SJSA1 (cell line): ENCODE measurements around the gene MMGT1. TPM values are rescaled to one million over a fixed set of nuclear protein-coding genes. Genes with fewer than 3 reads are reported as not detected.
"Not testable (repeated sequence)": the region's sequence is repeated elsewhere in the genome, so short reads cannot be mapped to it uniquely, and the experiment has no call there.

Experiments
- DNase-seq, 2 experiments: peaks; one replicate each; pipeline ENCODE4 v3.0.0-alpha.2; 2015 to 2020; ENCODE audit warnings: low spot score in 2 of 2, low read depth in 1 of 2
- H3K27ac ChIP-seq: fragments of 250-450 bp; sonication (Bioruptor Pico); 2 replicates; pipeline ENCODE4 v1.5.1; 2020; ENCODE audit warnings: mild to moderate bottlenecking, moderate library complexity
- H3K27me3 ChIP-seq: fragments of 250-450 bp; sonication (Bioruptor Pico); replicated peaks from 2 replicates; pipeline ENCODE4 v1.5.1; 2020; ENCODE audit warnings: mild to moderate bottlenecking, moderate library complexity
- H3K36me3 ChIP-seq: fragments of 250-450 bp; sonication (Bioruptor Pico); 2 replicates; pipeline ENCODE4 v1.5.1; 2020; ENCODE audit warnings: mild to moderate bottlenecking
- H3K4me1 ChIP-seq: fragments of 250-450 bp; sonication (Bioruptor Pico); replicated peaks from 2 replicates; pipeline ENCODE4 v1.6.1; 2021; ENCODE audit warnings: mild to moderate bottlenecking
- H3K4me3 ChIP-seq: fragments of 250-450 bp; sonication (Bioruptor Pico); 2 replicates; pipeline ENCODE4 v1.5.1; 2020; ENCODE audit warnings: mild to moderate bottlenecking
- H3K9me3 ChIP-seq: fragments of 250-450 bp; sonication (Bioruptor Pico); replicated peaks from 2 replicates; pipeline ENCODE4 v1.5.1; 2020; ENCODE audit warnings: mild to moderate bottlenecking
- total RNA-seq: library from RNA; depleted of rRNA; stranded (reverse); fragments of >200 nt; shearing (Covaris generic); gene quantifications from 2 replicates; pipeline ENCODE4 v1.2.3, GENCODE V29; 2014

Gene MMGT1
- total RNA-seq, 1 experiment from 2014 or later: 39.4 TPM

- peaks cover 11% of the 10 kb centered on the region for H3K4me1 ChIP-seq
- H3K27ac ChIP-seq: 0 out of 2 replicates have a peak overlapping the region, but pooled peaks have one; percentile 21
- H3K27me3 ChIP-seq: no peaks in the 10 kb centered on the region
- peaks cover 2% of the 10 kb centered on the region; the same call in 1 of the 2 replicates for H3K36me3 ChIP-seq
- DNase-seq: peak in 1 of 2 experiments; percentile 23
- H3K9me3 ChIP-seq: no peaks in the 10 kb centered on the region
- no peak overlapping the region for H3K4me3 ChIP-seq
Measured at GRCh38 chrX:135977611-135978010, 3.8 kb upstream of the MMGT1 start.

GRCh38 chrX:135975421-135975820 is 1.6 kb upstream of the MMGT1 start:
- Histone ChIP-seq H3K9me3 (no peaks in the 10 kb centered on the region), H3K27ac (no peak overlapping the region), H3K4me3 (no peak overlapping the region), H3K27me3 (no peaks in the 10 kb centered on the region), H3K36me3 (peaks cover 2% of the 10 kb centered on the region; the same call in 1 of the 2 replicates), H3K4me1 (peaks cover 14% of the 10 kb centered on the region)
- no peak for DNase-seq

DNA sequence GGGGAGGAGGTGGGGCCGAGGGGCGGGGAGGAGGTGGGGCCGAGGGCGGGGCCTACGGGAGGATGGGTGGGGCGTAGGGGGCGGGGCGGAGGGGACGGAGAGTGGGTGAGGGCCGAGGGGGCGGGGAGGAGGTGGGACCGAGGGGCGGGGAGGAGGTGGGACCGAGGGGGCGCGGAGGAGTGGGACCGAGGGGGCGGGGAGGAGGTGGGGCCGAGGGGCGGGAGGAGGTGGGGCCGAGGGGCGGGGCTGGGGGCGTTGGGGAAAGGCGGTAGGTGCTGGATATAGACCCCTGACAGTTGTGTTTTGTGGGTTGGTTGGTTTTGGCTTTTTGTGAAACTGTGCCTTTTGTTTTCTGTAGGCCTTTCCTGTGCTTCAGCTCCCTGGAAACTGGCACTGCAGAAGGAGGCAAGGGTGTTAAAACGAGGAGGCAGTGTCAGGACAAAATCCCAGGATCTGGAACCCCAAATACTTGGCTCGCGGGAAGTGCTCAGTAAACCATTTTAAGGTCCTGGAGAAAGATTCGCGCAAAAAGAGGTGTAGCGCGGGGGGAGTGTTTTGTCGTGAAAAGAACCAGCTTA is 580 bp upstream of the MMGT1 start:
- Histone ChIP-seq H3K27me3 (no peaks in the 10 kb centered on the region), H3K4me3 (0 out of 2 replicates have a peak overlapping the region, but pooled peaks have one; percentile 12), H3K27ac (no peak overlapping the region), H3K36me3 (peaks cover 2% of the 10 kb centered on the region; the same call in 1 of the 2 replicates), H3K9me3 (no peaks in the 10 kb centered on the region), H3K4me1 (peaks cover 14% of the 10 kb centered on the region)
- peak; percentile 9 to 67 for DNase-seq

DNA sequence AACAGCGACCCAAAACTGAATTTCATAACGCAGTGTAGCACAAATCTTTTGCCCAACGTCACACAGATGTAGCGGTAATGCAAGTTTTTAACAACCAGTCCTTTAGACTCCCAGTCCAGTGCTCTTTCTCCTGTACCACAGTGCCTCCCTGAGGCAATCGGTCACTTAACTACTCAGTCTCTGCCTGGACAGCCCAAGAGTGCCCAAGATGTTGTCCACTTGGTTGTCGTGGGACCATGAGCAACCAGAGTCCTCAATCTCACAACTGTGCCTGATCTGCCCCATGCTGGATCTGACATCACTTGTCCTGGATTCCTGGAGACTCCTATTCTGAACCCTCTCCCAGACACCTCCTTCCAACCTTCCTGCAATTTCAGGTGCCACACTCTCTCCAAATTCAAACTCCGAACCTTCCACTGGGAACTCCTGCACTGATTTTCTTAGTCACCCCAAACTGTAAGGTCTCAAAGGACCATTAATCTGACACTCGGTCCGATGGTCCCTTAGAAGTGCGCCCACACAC is 702 bp downstream of the MMGT1 start:
- Histone ChIP-seq H3K27ac (peak overlapping the region; percentile 96), H3K36me3 (peaks cover 2% of the 10 kb centered on the region; the same call in 1 of the 2 replicates), H3K4me3 (peak overlapping the region; percentile 77), H3K4me1 (peaks cover 13% of the 10 kb centered on the region), H3K9me3 (no peaks in the 10 kb centered on the region), H3K27me3 (no peaks in the 10 kb centered on the region)
- peak in 1 of 2 experiments; percentile 4 for DNase-seq

- Histone ChIP-seq H3K27ac (no peak overlapping the region), H3K4me1 (no peaks in the 10 kb centered on the region), H3K4me3 (no peak overlapping the region), H3K36me3 (no peaks in the 10 kb centered on the region), H3K9me3 (no peaks in the 10 kb centered on the region), H3K27me3 (no peaks in the 10 kb centered on the region)
- no peak for DNase-seq
Measured at GRCh38 chrX:135951291-135951690, 22.5 kb downstream of the MMGT1 start.

DNA sequence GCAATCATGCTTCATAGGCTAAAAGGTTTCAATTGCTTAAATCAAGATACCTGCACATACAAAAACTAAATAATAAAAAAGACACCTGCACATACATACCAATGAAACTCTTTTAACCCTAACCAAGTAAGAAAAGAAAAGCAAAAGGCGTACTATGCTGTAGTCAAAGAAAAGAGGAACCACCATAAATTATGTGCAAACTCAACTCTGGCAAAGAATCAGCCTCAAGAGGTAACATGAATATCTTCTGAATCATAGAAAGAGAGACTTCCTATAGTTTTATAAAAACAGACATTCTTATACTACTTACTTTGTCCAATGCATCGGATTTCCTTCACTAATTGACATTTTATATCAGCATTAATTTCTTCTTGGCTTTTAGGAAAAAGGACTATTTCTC is 29.3 kb downstream of the MMGT1 start:
- DNase-seq: no peak

DNA sequence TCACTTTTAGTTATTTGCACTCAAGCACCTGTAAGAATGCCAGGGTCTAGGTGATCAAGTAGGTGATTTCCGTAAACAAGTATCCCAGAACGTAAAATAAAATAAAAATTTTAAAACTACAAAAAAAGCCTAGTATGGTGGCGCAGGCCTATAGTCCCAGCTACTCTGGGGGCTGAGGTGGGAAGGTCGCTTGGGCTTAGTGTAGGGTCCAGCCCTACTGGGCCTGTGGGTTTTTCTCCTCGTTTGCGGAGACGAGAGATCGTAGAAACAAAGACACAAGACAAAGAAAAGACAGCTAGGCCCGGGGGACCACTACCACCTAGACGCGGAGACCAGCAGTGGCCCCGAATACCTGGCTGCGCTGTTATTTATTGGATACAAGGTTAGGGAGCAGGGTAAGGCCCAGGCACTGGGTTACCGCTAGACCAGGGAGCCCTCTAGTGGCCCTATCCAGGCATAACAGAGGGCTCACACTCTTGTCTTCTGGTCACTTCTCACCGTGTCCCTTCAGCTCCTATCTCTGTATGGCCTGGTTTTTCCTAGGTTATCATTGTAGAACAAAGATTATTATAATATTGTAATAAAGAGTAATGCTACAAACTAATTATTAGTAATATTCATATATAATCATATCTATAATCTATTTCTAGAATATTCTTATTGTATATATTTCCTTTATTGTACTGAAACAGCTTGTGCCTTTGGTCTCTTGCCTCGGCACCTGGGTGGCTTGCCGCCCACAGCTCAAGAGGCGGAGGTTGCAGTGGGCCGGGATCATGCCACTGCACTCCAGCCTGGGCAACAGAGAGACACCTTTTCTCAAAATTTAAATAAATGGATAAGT is 41.9 kb downstream of the MMGT1 start:
- H3K27me3 ChIP-seq: no peaks in the 10 kb centered on the region
- DNase-seq: peak; percentile 4 to 43

More for the DNA sequence above, 29.3 kb downstream of the MMGT1 start:
- no peaks in the 10 kb centered on the region for H3K27me3 ChIP-seq
- H3K4me3 ChIP-seq: no peak overlapping the region
- no peaks in the 10 kb centered on the region for H3K4me1 ChIP-seq
- no peak overlapping the region for H3K27ac ChIP-seq
- no peaks in the 10 kb centered on the region for H3K36me3 ChIP-seq
- H3K9me3 ChIP-seq: no peaks in the 10 kb centered on the region

DNA sequence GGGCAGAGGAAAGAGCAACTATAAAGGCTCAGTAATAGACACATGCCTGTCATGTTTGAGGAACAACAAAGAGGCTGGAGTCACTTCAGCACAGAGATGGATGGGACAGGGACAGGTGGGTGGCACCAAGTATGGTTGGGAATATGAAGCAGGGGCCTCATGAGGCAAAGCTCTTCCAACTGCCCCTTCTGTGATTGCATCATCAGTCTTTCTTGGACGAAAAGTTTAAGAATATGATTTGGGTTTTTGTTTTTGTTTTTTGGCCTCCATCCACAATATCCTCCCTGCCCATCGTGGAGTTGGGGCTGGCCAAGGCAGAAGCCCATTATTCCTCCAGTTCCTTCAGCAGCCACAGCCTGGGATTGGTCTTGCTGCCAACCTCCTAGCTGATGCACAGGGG is 45.9 kb downstream of the MMGT1 start:
- Histone ChIP-seq H3K4me3 (no peak overlapping the region), H3K4me1 (no peaks in the 10 kb centered on the region), H3K27me3 (no peaks in the 10 kb centered on the region), H3K36me3 (no peaks in the 10 kb centered on the region), H3K9me3 (no peaks in the 10 kb centered on the region), H3K27ac (no peak overlapping the region)
- no peak for DNase-seq

More for the DNA sequence above, 41.9 kb downstream of the MMGT1 start:
- Histone ChIP-seq H3K4me1 (no peaks in the 10 kb centered on the region), H3K27ac (no peak overlapping the region), H3K9me3 (no peaks in the 10 kb centered on the region), H3K36me3 (no peaks in the 10 kb centered on the region), H3K4me3 (no peak overlapping the region)

GRCh38 chrX:135923353-135923752 is 50.4 kb downstream of the MMGT1 start:
- Histone ChIP-seq H3K36me3 (no peaks in the 10 kb centered on the region), H3K9me3 (no peaks in the 10 kb centered on the region), H3K27me3 (no peaks in the 10 kb centered on the region), H3K4me1 (no peaks in the 10 kb centered on the region), H3K4me3 (no peak overlapping the region), H3K27ac (no peak overlapping the region)
- no peak for DNase-seq

DNA sequence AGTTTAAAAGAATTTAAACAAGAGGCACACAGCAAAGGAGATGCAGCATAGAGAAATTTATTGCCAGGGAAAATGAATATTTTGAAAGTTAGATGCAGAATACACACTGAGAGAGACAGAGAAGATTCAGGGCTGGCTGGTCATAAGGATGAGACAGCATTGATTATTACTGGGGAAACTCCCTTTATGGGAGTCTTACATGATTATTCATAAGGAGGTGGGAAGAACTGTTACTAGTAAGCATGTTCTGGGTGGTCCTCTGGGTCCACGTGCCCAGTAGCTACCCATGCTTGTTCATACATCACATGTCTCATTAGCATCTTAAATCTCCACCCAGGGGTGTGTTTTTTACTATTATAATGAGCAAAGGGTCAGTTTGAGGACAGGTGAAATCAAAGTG is 53.3 kb downstream of the MMGT1 start:
- not testable (repeated sequence) for H3K27ac ChIP-seq, H3K4me1 ChIP-seq, H3K27me3 ChIP-seq, H3K9me3 ChIP-seq, DNase-seq, H3K4me3 ChIP-seq, H3K36me3 ChIP-seq

- H3K27me3 ChIP-seq: no peaks in the 10 kb centered on the region
- no peak overlapping the region for H3K27ac ChIP-seq
- H3K4me1 ChIP-seq: no peaks in the 10 kb centered on the region
- DNase-seq: no peak
- H3K4me3 ChIP-seq: no peak overlapping the region
- no peaks in the 10 kb centered on the region for H3K36me3 ChIP-seq
- H3K9me3 ChIP-seq: no peaks in the 10 kb centered on the region
Measured at GRCh38 chrX:135914404-135914803, 59.4 kb downstream of the MMGT1 start.
